Measurements from ENCODE around the gene CCL16.

DNA sequence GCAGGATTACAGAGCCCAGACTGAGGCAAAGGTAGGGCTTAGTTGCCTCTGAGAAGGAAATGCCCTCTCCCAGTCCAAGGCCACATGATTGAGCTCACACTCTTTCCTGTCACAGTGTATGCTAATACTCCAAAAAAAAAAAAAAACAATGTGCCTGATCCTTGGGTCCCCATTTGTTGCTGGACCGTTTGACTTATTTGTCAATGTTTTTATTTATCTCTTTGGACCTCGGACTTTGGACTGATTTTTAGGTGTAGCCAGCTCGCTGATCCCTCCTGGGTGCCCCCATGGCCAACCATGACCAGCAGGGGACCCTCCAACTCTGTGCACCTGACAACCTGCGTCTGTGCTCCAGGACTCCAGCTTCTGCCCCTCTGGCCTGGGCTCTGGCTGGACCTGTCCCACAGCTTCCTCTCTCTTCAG, 622 bp upstream of the CCL16 start:
- TF ChIP-seq, protein P1, sequence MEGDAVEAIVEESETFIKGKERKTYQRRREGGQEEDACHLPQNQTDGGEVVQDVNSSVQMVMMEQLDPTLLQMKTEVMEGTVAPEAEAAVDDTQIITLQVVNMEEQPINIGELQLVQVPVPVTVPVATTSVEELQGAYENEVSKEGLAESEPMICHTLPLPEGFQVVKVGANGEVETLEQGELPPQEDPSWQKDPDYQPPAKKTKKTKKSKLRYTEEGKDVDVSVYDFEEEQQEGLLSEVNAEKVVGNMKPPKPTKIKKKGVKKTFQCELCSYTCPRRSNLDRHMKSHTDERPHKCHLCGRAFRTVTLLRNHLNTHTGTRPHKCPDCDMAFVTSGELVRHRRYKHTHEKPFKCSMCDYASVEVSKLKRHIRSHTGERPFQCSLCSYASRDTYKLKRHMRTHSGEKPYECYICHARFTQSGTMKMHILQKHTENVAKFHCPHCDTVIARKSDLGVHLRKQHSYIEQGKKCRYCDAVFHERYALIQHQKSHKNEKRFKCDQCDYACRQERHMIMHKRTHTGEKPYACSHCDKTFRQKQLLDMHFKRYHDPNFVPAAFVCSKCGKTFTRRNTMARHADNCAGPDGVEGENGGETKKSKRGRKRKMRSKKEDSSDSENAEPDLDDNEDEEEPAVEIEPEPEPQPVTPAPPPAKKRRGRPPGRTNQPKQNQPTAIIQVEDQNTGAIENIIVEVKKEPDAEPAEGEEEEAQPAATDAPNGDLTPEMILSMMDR (conservative IDR thresholded peaks at IDR 0.05; ENCODE audit: low read length) = peak; percentile 44
- no peak for TF ChIP-seq EZH2phosphoT487 (IDR thresholded peaks at IDR 0.05; ENCODE audit: borderline replicate concordance, low read depth, low read length)
